NK-92 treated with Interleukin-12 subunit alpha and Interleukin-12 subunit beta, amount 100 ng/mL, for 24 hours (cell line): Measurements from ENCODE around the gene PGAP1.

Source experiments
- DNase-seq: peaks from one replicate; lab custom pipeline; 2025; lab: John Stamatoyannopoulos, UW

Gene PGAP1, protein sequence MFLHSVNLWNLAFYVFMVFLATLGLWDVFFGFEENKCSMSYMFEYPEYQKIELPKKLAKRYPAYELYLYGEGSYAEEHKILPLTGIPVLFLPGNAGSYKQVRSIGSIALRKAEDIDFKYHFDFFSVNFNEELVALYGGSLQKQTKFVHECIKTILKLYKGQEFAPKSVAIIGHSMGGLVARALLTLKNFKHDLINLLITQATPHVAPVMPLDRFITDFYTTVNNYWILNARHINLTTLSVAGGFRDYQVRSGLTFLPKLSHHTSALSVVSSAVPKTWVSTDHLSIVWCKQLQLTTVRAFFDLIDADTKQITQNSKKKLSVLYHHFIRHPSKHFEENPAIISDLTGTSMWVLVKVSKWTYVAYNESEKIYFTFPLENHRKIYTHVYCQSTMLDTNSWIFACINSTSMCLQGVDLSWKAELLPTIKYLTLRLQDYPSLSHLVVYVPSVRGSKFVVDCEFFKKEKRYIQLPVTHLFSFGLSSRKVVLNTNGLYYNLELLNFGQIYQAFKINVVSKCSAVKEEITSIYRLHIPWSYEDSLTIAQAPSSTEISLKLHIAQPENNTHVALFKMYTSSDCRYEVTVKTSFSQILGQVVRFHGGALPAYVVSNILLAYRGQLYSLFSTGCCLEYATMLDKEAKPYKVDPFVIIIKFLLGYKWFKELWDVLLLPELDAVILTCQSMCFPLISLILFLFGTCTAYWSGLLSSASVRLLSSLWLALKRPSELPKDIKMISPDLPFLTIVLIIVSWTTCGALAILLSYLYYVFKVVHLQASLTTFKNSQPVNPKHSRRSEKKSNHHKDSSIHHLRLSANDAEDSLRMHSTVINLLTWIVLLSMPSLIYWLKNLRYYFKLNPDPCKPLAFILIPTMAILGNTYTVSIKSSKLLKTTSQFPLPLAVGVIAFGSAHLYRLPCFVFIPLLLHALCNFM

DNA sequence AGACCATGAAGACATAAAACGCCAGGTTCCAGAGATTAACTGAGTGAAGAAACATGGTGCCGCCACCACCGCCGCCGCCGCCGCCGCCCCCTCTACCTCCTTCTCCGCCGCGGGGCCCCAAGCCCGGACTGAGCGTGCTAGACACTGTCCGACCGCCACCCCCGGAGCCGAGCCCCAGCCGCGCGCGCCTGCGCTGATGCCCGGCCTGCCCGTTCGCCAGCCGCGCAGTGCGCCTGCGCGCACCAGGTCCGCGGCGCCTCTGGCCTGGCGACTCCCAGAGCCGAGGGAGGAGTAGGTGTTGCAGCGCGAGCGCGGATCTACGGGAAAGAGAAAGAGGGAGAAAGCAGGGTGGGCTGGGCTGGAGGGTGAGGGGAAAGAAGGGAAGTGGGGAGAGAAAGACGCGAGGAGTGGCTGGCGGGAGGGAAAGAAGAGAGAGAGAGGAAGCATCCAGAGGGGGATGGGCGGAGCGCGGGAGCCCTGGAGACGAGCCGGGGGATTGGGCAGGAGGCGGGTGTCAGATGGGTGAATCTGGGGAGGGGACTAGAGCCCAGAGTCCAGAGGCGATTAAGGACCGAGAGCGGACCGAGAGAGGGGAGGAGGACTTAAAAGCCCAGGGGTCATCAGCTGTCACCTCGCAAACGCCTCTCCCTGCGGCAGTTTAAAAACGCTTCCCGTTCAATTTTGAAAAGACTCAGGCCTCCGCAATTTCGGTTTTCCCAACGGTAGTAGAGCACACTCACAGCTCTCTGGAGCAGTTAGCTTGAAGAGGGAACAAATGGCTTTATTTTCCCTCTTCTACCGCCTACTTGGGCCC is at the start of gene PGAP1:
TSS of gene PGAP1 (minus strand) at position 146 of the 814 bp plus-strand sequence. CDS start at position 55, 91 bp downstream.
- peak; percentile 92 for DNase-seq

DNA sequence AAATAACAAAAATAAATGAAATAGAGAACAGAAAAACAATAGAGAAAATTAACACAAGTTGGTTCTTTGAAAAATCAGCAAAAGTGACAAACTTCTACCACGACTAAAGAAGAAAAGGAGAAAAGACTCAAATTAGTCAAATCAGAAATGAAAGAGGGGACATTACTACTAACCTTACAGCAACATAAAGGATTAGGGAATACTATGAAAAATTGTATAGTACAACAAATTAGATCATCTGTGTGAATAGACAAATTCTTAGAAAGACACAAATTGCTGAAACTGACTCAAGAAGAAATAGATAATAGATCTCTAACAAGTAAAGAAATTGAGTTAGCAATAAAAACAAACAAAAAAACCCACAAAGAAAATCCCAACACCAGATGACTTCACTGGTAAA is 48.5 kb upstream of the PGAP1 start:
- DNase-seq, result no peak

GRCh38 chr2:196971574-196972279 is 45.2 kb upstream of the PGAP1 start:
- no peak for DNase-seq

DNA sequence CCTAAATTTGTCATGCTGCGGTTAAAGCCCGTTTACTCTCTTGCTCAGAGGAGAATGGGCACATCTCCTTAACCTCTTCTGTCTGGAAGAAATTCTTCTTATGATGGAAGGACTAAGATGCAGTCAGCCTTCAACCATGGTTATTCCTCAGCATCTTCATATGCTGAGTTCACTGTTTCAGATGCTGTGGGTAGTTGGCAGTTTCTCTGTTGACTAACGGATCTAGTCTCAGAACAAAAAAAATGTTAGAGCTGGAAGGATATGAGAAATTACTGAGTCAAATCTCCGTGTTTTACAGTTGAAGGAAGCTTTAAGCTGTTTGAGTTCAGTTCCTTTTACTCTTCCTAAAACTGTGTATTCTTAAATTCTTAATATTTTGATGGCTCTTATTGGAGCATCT is 43.6 kb upstream of the PGAP1 start:
- no peak for DNase-seq

DNA sequence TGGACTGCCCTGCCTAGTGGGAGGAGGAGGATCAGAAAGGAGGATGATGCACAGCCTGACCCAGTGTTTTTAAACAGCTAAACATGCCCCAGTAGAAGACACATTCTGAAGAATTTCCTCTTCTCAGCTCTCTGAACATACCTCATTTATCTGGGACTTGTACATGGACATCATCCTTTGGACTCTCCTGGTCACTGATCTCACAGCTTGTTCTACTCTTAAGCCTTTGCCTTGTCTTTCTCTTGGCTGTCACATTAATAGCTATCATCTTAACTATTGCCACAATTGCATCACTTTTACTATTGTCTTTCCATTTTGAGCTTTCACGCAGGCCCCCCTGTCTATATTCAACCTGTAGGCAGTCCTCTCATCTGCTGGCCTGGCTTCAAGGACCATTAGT is 42.0 kb upstream of the PGAP1 start:
- DNase-seq, result no peak

- no peak for DNase-seq
Observed at GRCh38 chr2:196967775-196968174, 41.3 kb upstream of the PGAP1 start.

DNA sequence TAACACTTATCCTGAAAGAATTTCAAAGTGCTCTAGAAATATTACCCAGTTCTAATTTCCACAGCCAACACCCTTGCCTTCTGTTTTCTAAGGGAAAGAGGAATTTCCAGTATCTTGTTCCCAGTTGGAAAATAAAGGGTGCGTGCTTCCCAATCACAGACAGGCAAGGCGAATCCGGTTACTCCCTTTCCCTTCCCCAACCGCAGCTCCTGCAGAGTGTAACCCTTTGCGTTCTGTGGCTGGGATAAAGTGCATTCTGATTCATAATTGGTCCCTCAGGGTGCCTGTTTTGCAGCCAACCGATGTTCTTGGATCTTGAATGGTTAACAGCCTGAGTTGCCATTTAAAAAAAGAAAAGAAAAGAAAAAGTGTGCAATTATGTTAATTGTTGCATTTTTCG is 40.6 kb upstream of the PGAP1 start:
- no peak for DNase-seq

- no peak for DNase-seq
Observed at GRCh38 chr2:196966061-196966460, 39.6 kb upstream of the PGAP1 start.

GRCh38 chr2:196965651-196966050 is 39.1 kb upstream of the PGAP1 start:
- DNase-seq, result no peak

- no peak for DNase-seq
Observed at GRCh38 chr2:196963961-196964360, 37.5 kb upstream of the PGAP1 start.

DNA sequence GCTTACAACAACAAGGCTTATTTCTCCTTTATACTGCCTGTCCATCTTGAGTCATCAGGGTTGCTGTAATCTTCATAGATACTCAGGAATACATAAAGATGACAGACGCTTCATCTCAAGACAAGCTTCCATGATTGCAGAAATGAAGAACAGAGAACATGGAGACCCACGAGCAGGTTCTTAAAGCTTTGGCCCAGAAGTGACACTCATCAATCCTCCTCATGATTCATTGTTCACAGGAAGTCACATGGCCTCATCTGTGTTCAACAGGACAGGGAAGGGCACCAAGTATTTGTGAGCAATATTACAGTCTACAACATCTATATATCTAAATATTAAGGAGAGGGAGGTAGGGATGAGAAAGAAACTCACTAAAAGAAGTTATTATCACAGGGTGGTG is 36.5 kb upstream of the PGAP1 start:
- peak; percentile 4 for DNase-seq

- no peak for DNase-seq
Observed at GRCh38 chr2:196962325-196962724, 35.8 kb upstream of the PGAP1 start.

GRCh38 chr2:196961889-196962288 is 35.4 kb upstream of the PGAP1 start:
- DNase-seq, result peak; percentile 3

DNA sequence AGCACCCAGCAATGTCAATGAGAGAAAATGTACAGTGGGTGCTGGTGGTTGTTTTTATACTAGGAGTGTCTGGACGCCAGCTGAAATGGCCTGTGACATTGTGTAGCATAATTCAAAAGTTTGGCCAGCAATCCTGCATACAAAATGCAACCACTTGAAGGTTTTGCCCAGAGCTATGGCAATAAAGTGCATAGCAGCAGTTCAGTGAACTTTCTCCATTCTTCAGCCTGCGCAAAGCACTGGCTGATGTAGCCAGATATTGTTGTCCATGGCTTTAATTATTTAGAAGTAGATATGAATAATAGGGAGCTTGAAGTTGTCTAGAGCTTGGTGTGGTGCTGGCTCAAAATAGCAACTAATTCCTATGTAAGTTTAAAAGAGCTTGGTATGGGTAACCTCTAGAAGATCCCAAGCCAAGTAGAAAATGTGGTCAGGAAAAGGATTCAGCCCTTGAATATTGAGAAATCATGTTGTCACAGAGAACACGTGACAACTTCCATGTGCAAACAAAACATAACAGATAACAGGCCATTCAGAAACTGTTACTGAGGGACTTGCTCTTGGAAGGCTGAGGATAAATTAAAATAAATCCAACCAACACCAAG is 33.3 kb upstream of the PGAP1 start:
- DNase-seq, result no peak

DNA sequence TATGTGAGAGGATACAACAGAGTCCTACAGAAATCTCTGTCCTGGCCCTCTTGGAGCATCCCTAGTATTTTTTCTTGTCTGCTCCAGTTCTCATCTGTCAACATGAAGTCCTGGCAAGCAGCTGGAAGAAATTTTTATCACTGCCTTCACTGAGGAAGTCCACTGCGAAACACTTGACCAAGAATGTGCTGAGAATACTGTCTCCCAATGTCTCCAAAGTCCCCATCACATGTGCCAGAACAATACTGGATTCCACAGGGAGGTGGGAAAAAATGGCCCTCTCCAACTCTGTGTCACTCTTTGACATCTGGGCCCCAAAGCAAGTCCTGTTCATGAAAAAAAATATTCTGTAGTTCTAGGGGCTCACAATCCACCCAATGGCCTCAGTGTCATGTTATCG is 32.8 kb upstream of the PGAP1 start:
- no peak for DNase-seq

DNA sequence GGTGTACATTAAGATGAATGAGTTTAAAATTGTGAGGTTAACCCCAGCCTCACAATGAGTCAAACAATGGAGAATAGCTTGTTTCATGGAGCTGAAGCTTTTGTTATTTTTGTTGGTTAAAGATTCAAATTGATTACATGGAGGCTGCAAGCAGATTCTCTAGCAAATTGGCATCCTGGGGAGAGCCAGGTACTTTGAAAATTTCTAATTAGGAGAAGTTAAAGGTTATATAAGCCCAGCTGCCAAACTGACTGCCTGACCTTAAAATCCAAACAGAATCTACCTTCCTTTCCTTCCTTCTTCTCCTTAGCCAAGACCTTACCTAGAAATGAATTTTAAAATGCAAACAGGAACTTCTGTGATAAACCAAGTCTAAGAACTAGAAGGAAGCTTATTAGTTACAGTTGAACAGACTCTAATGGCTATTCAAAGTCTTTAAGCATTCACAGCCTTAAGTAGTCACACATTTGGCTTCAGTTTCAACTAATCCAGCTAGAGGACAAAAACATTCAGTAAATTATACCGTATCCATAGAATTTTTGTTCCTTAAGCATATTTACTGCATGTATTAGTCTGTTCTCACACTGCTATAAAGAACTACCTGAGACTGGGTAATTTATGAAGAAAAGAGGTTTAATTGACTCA is 31.5 kb upstream of the PGAP1 start:
- no peak for DNase-seq

DNA sequence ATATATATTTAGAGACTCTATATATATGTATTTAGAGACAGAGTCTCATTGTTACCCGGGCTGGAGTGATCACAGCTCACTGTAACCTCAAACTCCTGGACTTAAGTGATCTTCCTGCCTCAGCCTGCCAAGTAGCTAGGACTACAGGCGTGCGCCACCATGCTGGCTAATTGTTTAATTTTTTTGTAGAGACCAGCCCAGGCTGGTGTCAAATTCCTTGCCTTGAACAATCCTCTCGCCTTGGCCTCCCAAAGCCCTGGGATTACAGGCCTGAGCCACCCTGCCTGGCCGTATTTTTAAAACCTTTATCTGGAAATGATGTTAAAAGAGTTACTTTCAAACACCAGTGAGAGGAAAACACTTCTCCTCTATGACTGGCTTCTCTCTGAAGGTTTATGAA is 30.9 kb upstream of the PGAP1 start:
- DNase-seq, result no peak

DNA sequence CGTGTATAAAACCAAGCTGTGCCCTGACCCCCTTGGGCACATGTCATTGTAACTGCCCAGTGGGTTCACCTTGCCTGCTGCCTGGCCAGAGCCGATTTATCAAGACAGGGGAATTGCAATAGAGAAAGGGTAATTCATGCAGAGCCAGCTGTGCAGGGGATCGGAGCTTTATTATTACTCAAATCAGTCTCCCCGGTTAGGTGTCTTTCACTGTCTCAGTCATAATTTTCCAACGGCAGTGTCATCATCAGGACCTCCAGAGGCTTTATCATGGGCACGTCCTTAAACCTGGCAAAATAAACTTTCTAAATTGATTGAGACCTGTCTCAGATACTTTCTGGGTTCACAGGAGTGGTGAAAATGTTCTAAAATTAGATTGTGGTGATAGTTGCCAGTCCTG is 29.6 kb upstream of the PGAP1 start:
- DNase-seq, result no peak

DNA sequence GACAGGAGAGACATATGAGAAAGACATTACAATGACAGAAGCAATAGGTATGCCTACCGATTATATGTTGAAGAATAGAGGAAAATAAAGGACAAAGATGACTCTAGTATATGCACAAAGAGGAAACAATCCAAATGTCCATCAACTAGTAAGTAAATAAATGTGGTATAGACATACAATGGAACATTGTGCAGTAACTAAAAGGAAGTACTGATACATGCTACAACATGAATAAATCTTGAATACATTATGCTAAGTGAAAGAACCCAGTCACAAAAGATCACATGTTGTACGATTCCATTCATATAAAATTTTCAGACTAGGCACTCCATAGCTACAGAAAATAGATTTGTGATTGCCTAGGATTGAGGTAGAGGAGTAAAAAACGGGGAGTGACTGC is 28.5 kb upstream of the PGAP1 start:
- DNase-seq, result no peak

DNA sequence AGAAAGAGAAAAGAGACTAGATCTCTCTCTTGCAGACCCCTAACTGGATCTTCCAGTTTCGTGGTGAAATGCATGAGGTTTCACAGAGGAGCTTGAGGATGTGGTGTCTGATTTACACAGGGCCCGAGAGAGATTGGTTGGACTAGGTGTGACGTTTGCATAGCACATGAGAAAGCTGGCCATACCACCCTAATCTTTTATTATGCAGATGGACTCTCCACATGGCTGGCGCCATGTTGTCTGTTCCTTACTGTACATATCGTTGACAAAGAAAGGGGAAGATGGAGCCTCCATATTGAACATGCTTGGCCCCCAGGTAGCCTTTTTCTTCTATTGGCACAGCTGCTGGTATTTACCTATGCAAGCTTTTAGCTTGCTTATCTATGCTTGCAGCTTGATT is 27.5 kb upstream of the PGAP1 start:
- no peak for DNase-seq

DNA sequence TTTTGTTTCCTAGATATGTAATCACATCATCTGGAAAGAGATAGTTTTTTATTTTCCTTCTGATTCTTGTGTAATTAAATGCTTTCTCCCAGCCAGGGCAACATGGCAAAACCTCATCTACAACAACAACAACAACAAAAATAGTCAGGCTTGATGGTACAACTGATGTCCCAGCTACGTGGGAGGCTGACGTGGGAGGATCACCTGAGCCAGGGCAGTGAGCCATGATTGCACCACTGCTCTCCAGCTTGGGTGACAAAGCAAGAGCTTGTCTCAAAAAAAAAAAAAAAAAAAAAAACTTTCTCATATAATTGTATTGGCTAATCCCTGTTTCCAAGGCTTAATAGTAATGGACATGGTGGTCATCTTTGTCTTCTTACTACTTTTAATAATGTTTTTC is 26.4 kb upstream of the PGAP1 start:
- DNase-seq, result no peak
